Small intestine (tissue), 7 donors: ENCODE results near the gene PPIL6. TPM values are rescaled to one million over a fixed set of nuclear protein-coding genes. Genes with fewer than 3 reads are reported as not detected.

ENCODE experiments used
- DNase-seq, 2 donors: peaks; one replicate each; pipeline versions ENCODE4 v3.0.0 to v3.0.0-alpha.2; 2013
- FAIRE-seq: peaks from 2 replicates; lab custom pipeline; 2012; peaks lifted over from hg19 to GRCh38; lab: Jason Lieb, UNC
- H3K27ac ChIP-seq, 3 donors: one replicate each; pipeline ENCODE4 v1.5.1; 2013; ENCODE audit warnings: low read length in 2 of 3, mild to moderate bottlenecking in 2 of 3, control low read depth in 1 of 3, inconsistent platforms in 1 of 3, low read depth in 1 of 3, moderate library complexity in 1 of 3
- H3K27me3 ChIP-seq, 3 donors: one replicate each; pipeline ENCODE4 v1.6.1; 2013; ENCODE audit warnings: low read length in 3 of 3, inconsistent platforms in 1 of 3; ENCODE audit not compliant: control insufficient read depth in 3 of 3, insufficient read depth in 3 of 3
- H3K36me3 ChIP-seq, 3 donors: one replicate each; pipeline ENCODE4 v1.6.1; 2013; ENCODE audit warnings: low read length in 3 of 3, inconsistent platforms in 1 of 3, low read depth in 1 of 3, mild to moderate bottlenecking in 1 of 3, moderate library complexity in 1 of 3; ENCODE audit not compliant: control insufficient read depth in 3 of 3, insufficient read depth in 2 of 3
- H3K4me1 ChIP-seq, 3 donors: one replicate each; pipeline ENCODE4 v1.6.1; 2013; ENCODE audit warnings: low read length in 2 of 3, inconsistent platforms in 1 of 3, low read depth in 1 of 3, mild to moderate bottlenecking in 1 of 3, moderate library complexity in 1 of 3; ENCODE audit not compliant: control insufficient read depth in 3 of 3, insufficient read depth in 2 of 3
- H3K4me3 ChIP-seq, 3 donors: one replicate each; pipeline ENCODE4 v1.5.1; 2013; ENCODE audit warnings: low read length in 3 of 3, control low read depth in 1 of 3, inconsistent platforms in 1 of 3, low read depth in 1 of 3, mild to moderate bottlenecking in 1 of 3, moderate library complexity in 1 of 3
- H3K9me3 ChIP-seq, 2 donors: one replicate each; pipeline ENCODE4 v1.6.1; 2013; ENCODE audit warnings: low read depth in 1 of 2, low read length in 1 of 2; ENCODE audit not compliant: control insufficient read depth in 2 of 2, insufficient read depth in 1 of 2
- WGBS, 3 donors: extraction: QIAGEN DNeasy Blood & Tissue Kit; methylation state at CpG; one replicate each; pipeline ENCODE4 v1.1.7; 2013; 5-methylcytosine and 5-hydroxymethylcytosine counted together
- polyA plus RNA-seq, 4 donors: library from polyadenylated mRNA; stranded (reverse) in 3 of 4; unstranded in 1 of 4; fragments of 200-250 nt in 3 of 4; fragments of 120-200 nt in 1 of 4; gene quantifications; one replicate each; pipeline versions ENCODE4 v1.2.1 to v1.2.3, GENCODE V29; 2013
- donor health status: healthy with polysubstance abuse.
- donor health status: control.
- donor health status: control.
- donor health status: Bipolar disorder and iron deficiency.
- donor health status: healthy.

PPIL6 gene
- polyA plus RNA-seq, 4 donors: 0.22 to 4.8 (median 0.76) TPM; not detected in 1

- WGBS, 3 donors: 78 to 91% (median 83%) methylated on average over 3 of the region's 3 CpGs
- Histone ChIP-seq H3K27ac (no peak overlapping the region), H3K9me3 (no peaks in the 10 kb centered on the region), H3K4me1 (peaks cover 2 to 8% (median 7%) of the 10 kb centered on the region in 3 donors), H3K27me3 (no peaks in the 10 kb centered on the region), H3K4me3 (no peak overlapping the region), H3K36me3 (peaks cover 8 to 25% (median 17%) of the 10 kb centered on the region in 3 donors)
- FAIRE-seq (no peak), DNase-seq (no peak)
Measured at GRCh38 chr6:109377717-109378116, 62.7 kb downstream of the PPIL6 start.

- 67 to 87% (median 69%) methylated on average over 4 of the region's 4 CpGs for WGBS, 3 donors
- Histone ChIP-seq H3K4me3 (no peak overlapping the region), H3K9me3 (no peaks in the 10 kb centered on the region), H3K4me1 (peaks cover 2 to 8% (median 6%) of the 10 kb centered on the region in 3 donors), H3K36me3 (peaks cover 8 to 33% (median 23%) of the 10 kb centered on the region in 3 donors), H3K27ac (no peak overlapping the region), H3K27me3 (no peaks in the 10 kb centered on the region)
- no peak for FAIRE-seq
- no peak for DNase-seq
Measured at GRCh38 chr6:109374326-109374892, 66.0 kb downstream of the PPIL6 start.

DNA sequence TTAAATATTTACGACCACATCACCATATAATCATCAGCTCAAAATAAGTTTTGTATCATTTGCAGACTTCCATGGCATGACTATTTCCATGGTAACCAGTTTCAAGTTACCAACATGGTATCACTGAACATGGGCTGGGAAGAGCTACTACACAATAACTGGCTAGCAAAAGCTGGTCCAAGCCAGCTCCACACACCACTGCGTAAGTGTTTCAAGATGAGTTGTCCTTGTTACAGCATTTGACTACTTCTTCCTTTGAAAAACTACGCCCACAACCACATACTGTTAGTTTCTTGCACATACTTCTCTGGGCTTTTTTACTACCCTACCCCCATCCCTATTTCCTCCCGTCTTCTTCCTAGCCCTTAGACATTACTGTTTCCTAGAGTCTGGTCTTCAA, 66.7 kb downstream of the PPIL6 start:
- H3K27ac ChIP-seq: no peak overlapping the region
- no peak for FAIRE-seq
- 79 to 85% (median 81%) methylated on average over 4 of the region's 4 CpGs for WGBS, 3 donors
- DNase-seq: no peak
- no peaks in the 10 kb centered on the region for H3K9me3 ChIP-seq
- H3K36me3 ChIP-seq: peaks cover 8 to 31% (median 23%) of the 10 kb centered on the region in 3 donors
- no peaks in the 10 kb centered on the region for H3K27me3 ChIP-seq
- no peak overlapping the region for H3K4me3 ChIP-seq
- peaks cover 0 to 3% (median 2%) of the 10 kb centered on the region in 3 donors for H3K4me1 ChIP-seq

GRCh38 chr6:109373331-109373730, 67.1 kb downstream of the PPIL6 start:
- WGBS, 3 donors: 75 to 82% (median 81%) methylated on average over 4 of the region's 4 CpGs
- no peaks in the 10 kb centered on the region for H3K27me3 ChIP-seq
- H3K4me1 ChIP-seq: peaks cover 0 to 2% (median 1%) of the 10 kb centered on the region in 3 donors
- H3K9me3 ChIP-seq: no peaks in the 10 kb centered on the region
- FAIRE-seq (no peak), DNase-seq (no peak)
- H3K4me3 ChIP-seq: no peak overlapping the region
- no peak overlapping the region for H3K27ac ChIP-seq
- peaks cover 8 to 30% (median 23%) of the 10 kb centered on the region in 3 donors for H3K36me3 ChIP-seq

DNA sequence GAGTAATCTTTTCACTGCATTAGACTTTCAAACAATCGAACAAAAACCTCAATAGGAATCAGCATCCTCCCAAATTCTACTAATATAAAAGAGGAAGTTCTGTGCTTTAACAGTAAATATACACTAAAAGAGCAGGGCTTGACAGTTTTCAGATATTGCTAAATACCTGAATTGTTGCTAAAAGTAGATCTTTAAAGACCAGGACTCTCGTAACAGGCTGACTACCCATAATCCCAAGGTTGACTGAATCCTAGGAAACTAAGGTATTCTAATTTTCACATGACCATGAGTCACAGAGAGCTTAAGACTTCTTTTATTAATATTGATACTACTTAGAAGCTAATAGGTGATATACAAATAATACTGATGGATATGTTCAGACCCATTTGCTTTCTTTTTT, 68.3 kb downstream of the PPIL6 start:
- no peak overlapping the region for H3K4me3 ChIP-seq
- H3K4me1 ChIP-seq: no peaks in the 10 kb centered on the region
- DNase-seq (no peak), FAIRE-seq (no peak)
- peaks cover 8 to 30% (median 20%) of the 10 kb centered on the region in 3 donors for H3K36me3 ChIP-seq
- H3K27me3 ChIP-seq: no peaks in the 10 kb centered on the region
- no peak overlapping the region for H3K27ac ChIP-seq
- no peaks in the 10 kb centered on the region for H3K9me3 ChIP-seq
- 74 to 84% (median 82%) methylated on average over 2 of the region's 2 CpGs for WGBS, 3 donors

DNA sequence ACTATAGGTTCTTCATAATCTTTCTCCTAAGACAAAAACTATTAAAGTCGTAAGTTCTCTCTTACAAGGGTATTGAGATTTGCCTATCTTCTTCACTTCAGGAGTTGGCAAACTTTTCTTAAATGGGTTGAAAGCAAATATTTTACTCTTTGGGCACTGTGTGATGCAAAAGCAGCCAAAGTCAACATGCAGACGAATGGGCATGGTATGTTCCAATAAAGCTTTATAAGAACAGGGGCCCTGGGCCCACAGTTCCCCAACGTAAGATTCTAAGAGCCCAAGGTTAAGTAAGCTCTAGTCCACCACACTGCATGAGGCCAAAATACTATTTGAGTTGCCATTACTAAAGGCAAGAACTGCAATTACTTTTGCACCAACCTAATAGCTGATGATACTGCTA, 69.6 kb downstream of the PPIL6 start:
- FAIRE-seq: no peak
- peaks cover 6 to 27% (median 16%) of the 10 kb centered on the region in 3 donors for H3K36me3 ChIP-seq
- no peaks in the 10 kb centered on the region for H3K9me3 ChIP-seq

DNA sequence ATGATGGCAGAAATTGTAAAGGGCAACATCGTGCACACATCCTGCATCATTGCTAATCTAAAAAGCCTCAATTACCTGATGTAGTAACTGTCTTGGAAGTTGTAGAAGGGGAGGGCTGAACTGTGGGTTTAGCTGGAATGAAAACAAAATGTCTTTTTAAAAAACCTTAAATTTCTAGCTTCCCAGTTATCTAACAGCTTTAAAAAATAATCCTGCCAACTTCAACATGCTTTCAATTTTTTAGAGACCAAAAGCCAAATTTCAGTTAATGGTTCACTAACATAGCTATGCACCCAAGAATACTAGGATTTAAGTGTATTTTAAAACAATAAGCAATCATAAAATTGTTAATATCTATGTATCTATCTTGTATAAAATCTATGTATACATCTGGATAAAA, 70.1 kb downstream of the PPIL6 start:
- peaks cover 6 to 27% (median 19%) of the 10 kb centered on the region in 3 donors for H3K36me3 ChIP-seq
- no peaks in the 10 kb centered on the region for H3K27me3 ChIP-seq
- 88 to 93% (median 91%) methylated on average over 1 of the region's 1 CpG for WGBS, 3 donors
- H3K4me3 ChIP-seq: no peak overlapping the region
- H3K27ac ChIP-seq: no peak overlapping the region
- DNase-seq (no peak), FAIRE-seq (no peak)
- H3K9me3 ChIP-seq: no peaks in the 10 kb centered on the region
- no peaks in the 10 kb centered on the region for H3K4me1 ChIP-seq

More for the DNA sequence above, 69.6 kb downstream of the PPIL6 start:
- 61 to 71% (median 67%) methylated on average over 3 of the region's 3 CpGs for WGBS, 3 donors
- no peaks in the 10 kb centered on the region for H3K27me3 ChIP-seq
- no peaks in the 10 kb centered on the region for H3K4me1 ChIP-seq
- no peak for DNase-seq
- no peak overlapping the region for H3K4me3 ChIP-seq
- no peak overlapping the region for H3K27ac ChIP-seq

- 90 to 96% (median 95%) methylated on average over 4 of the region's 4 CpGs for WGBS, 3 donors
- Histone ChIP-seq H3K36me3 (peaks cover 6 to 26% (median 17%) of the 10 kb centered on the region in 3 donors), H3K9me3 (no peaks in the 10 kb centered on the region), H3K4me3 (no peak overlapping the region), H3K27me3 (no peaks in the 10 kb centered on the region), H3K27ac (no peak overlapping the region), H3K4me1 (no peaks in the 10 kb centered on the region)
- FAIRE-seq (no peak), DNase-seq (no peak)
Measured at GRCh38 chr6:109369728-109370127, 70.7 kb downstream of the PPIL6 start.
